Upper lobe of left lung (tissue), 6 donors: ENCODE data around the gene PFN1. TPM values are rescaled to one million over a fixed set of nuclear protein-coding genes. Genes with fewer than 3 reads are reported as not detected.

Experiments
- ATAC-seq, 2 donors: fragments of 200-7000 bp; cut with Tn5 transposase; one replicate each; pipeline ENCODE4 v1.9.1; 2022; ENCODE audit warnings: mild to moderate bottlenecking in 2 of 2, moderate library complexity in 2 of 2; ENCODE audit not compliant: low FRiP score in 2 of 2
- DNase-seq, 2 donors: peaks; one replicate each; pipeline ENCODE4 v3.0.0-alpha.2; 2019 to 2020
- H3K27ac ChIP-seq, 4 donors: fragments of 200-600 bp; sonication (generic); one replicate each; pipeline ENCODE4 v1.5.1; 2016 to 2019
- H3K27me3 ChIP-seq, 4 donors: fragments of 200-600 bp; sonication (generic); one replicate each; pipeline ENCODE4 v1.5.1; 2017 to 2019
- H3K36me3 ChIP-seq, 4 donors: fragments of 200-600 bp; sonication (generic); one replicate each; pipeline ENCODE4 v1.5.1; 2016 to 2019
- H3K4me1 ChIP-seq, 4 donors: fragments of 200-600 bp; sonication (generic); one replicate each; pipeline ENCODE4 v1.5.1; 2018 to 2019
- H3K4me3 ChIP-seq, 4 donors: fragments of 200-600 bp; sonication (generic); one replicate each; pipeline ENCODE4 v1.5.1; 2017 to 2019; ENCODE audit warnings: mild to moderate bottlenecking in 2 of 4, moderate library complexity in 1 of 4
- H3K9me3 ChIP-seq, 4 donors: fragments of 200-600 bp; sonication (generic); one replicate each; pipeline ENCODE4 v1.5.1; 2018 to 2019
- CTCF ChIP-seq, 6 experiments: fragments of 450-650 bp in 4 of 6; fragments of 200-600 bp in 2 of 6; sonication (generic) in 2 of 6; IDR thresholded peaks; one replicate each; pipeline ENCODE4 v1.5.1; 2016 to 2019; ENCODE audit warnings: antibody characterized with exemption in 6 of 6
- EP300 ChIP-seq, 4 donors: sonication (generic); formaldehyde crosslinking; IDR thresholded peaks; one replicate each; pipeline ENCODE4 v1.5.1; 2017; ENCODE audit warnings: antibody characterized with exemption in 4 of 4, control low read depth in 2 of 4
- POLR2A ChIP-seq, 4 donors: fragments of 450-650 bp; IDR thresholded peaks; one replicate each; pipeline ENCODE4 v1.5.1; 2016 to 2017; ENCODE audit warnings: antibody characterized with exemption in 4 of 4, mild to moderate bottlenecking in 2 of 4
- POLR2AphosphoS5 ChIP-seq, 2 donors: sonication (generic); formaldehyde crosslinking; IDR thresholded peaks; one replicate each; pipeline ENCODE4 v1.5.1; 2017; ENCODE audit warnings: antibody characterized with exemption in 2 of 2
- WGBS, 2 donors: methylation state at CpG; one replicate each; pipeline ENCODE4 v1.1.5; 2017 to 2018; 5-methylcytosine and 5-hydroxymethylcytosine counted together
- total RNA-seq, 6 donors: library from RNA; depleted of rRNA in 4 of 6; stranded (reverse); fragments of >200 nt in 4 of 6; gene quantifications; one replicate each; pipeline versions ENCODE4 v1.1.0 to v1.2.1, GENCODE V29; 2016 to 2021
- donor health status: DM: no; HTN: no; CAD: no; lungs with moderate emphysema.
- donor health status: DM: no; HTN: yes; CAD: no; lungs with severe emphysema.

Gene PFN1
- total RNA-seq: 100 to 1,000 TPM; 403 to 814 (median 641) TPM

DNA sequence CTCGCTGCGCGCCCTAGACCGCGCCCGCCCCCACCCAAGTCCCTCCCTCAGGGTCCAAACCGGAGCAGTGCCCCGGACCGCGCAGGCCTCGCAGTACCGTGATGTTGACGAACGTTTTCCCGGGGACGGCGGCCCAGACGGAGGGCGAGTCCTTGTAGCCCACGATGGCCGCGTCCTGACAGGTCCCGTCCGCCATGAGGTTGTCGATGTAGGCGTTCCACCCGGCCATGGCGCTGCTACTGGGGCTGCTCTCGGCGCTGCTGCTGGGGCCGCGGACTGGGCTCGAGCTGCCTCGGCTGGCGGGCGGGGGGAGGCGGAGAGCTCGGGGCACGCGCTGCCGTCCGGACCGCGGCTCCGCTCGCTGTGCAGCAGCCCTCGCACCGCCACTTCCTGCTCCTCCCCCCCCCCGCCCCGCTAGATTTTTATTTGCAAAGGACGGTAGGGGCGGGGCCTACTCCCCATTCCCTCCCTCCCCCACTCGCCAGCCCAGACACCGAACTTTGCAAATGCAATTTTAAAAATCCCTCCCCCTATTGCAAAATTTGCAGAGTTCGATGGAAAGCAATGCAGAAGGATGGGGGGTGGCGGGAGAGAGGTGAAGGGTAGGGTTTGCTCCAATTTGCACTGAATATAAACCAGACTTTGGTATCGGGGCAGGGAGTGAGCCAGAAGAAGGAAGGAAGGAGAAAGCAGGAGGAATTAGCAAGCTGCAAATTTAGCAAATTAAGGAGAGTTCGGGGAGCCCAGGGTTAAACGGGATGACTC, at the start of gene PFN1:
PFN1 (minus strand) TSS at position 365 of the 765 bp plus-strand sequence; CDS start at position 229, 136 bp downstream.
- peak; percentile 85 to 91 for ATAC-seq
- TF ChIP-seq EP300 (IDR thresholded peaks at IDR 0.05): peak in 1 of 4 donors; percentile 13
- TF ChIP-seq POLR2AphosphoS5 (IDR thresholded peaks at IDR 0.05): peak; percentile 78 to 79
- peak; percentile 74 to 96 (median 84) for TF ChIP-seq POLR2A (IDR thresholded peaks at IDR 0.05)
- peak in 1 of 6 experiments; percentile 12 for TF ChIP-seq CTCF (IDR thresholded peaks at IDR 0.05)
- peak within 1 kb of the TSS; percentile 95 to 100 (median 97) for H3K4me3 ChIP-seq
- WGBS, 2 donors: 0 to 1% methylated on average over 8 to 15 of the region's 59 CpGs
- peak; percentile 94 for DNase-seq
- H3K27me3 ChIP-seq: no peaks in the 10 kb centered on the region
- peaks cover 44 to 58% (median 51%) of the 10 kb centered on the region in 4 donors for H3K4me1 ChIP-seq
- no peaks in the 10 kb centered on the region for H3K9me3 ChIP-seq
- H3K36me3 ChIP-seq: peaks cover 3 to 32% (median 25%) of the 10 kb centered on the region in 4 donors
- H3K27ac ChIP-seq: peak within 1 kb of the TSS; percentile 97 to 100 (median 98)

GRCh38 chr17:4997302-4998026, 49.1 kb upstream of the PFN1 start, which contains the start of the genes INCA1 and KIF1C:
Gene INCA1 (minus strand): TSS chr17:4997522. CDS start chr17:4994437, 3,085 bp downstream.
Gene KIF1C (plus strand): TSS chr17:4997950. CDS start chr17:5000247, 2,297 bp downstream.
- DNase-seq: peak; percentile 95 to 98
- H3K27ac ChIP-seq: peak within 1 kb of the TSS; percentile 88 to 97 (median 95)
- H3K36me3 ChIP-seq: peaks cover 2 to 20% (median 15%) of the 10 kb centered on the region in 4 donors
- H3K4me1 ChIP-seq: peaks cover 24 to 31% (median 30%) of the 10 kb centered on the region in 4 donors
- ATAC-seq: peak; percentile 97 to 98
- H3K9me3 ChIP-seq: no peaks in the 10 kb centered on the region
- peak within 1 kb of the TSS; percentile 92 to 100 (median 97) for H3K4me3 ChIP-seq
- TF ChIP-seq POLR2AphosphoS5 (IDR thresholded peaks at IDR 0.05) (peak in 1 of 2 donors; percentile 80), CTCF (IDR thresholded peaks at IDR 0.05) (peak in 4 of 6 experiments; percentile 69 to 75 (median 72)), EP300 (IDR thresholded peaks at IDR 0.05) (no peak), POLR2A (IDR thresholded peaks at IDR 0.05) (peak in 3 of 4 donors; percentile 59 to 81 (median 71))
- WGBS, 2 donors: no CpG with 5 or more reads among the region's 93 CpGs
- H3K27me3 ChIP-seq: no peaks in the 10 kb centered on the region

DNA sequence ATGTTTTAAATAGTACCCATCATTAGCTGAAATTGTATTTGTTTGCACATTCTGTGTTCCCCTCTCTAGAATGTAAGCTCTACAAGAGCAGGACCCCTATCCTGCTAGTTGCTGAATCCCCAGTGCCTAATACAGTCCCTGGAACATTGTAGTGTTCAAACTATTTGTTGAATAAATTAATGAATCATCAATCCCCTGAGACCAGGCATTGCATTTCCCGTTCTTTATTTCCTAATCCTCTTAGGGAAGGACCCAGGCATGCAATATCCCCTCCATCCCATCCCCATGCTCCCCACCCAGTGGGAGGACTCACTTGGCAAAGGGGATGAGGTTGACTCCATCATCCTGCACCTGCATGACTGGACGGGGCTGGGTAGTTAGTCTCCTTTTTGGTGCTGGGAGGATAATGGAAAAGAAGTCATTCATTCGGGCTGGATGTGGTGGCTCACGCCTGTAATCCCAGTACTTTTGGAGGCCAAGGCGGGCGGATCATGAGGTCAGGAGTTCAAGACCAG, 45.8 kb upstream of the PFN1 start:
- DNase-seq (no peak), ATAC-seq (no peak)
- no peak overlapping the region for H3K4me3 ChIP-seq
- TF ChIP-seq POLR2A (IDR thresholded peaks at IDR 0.05) (no peak), CTCF (IDR thresholded peaks at IDR 0.05) (no peak), POLR2AphosphoS5 (IDR thresholded peaks at IDR 0.05) (no peak), EP300 (IDR thresholded peaks at IDR 0.05) (no peak)
- H3K9me3 ChIP-seq: no peaks in the 10 kb centered on the region
- H3K27ac ChIP-seq: no peak overlapping the region
- WGBS, 2 donors: 89 to 97% methylated on average over 6 of the region's 6 CpGs
- H3K36me3 ChIP-seq: no peaks in the 10 kb centered on the region
- H3K4me1 ChIP-seq: peaks cover 13 to 15% (median 14%) of the 10 kb centered on the region in 4 donors
- no peaks in the 10 kb centered on the region for H3K27me3 ChIP-seq

GRCh38 chr17:4987767-4988567, 39.6 kb upstream of the PFN1 start:
- Histone ChIP-seq H3K9me3 (no peaks in the 10 kb centered on the region), H3K4me3 (peak overlapping the region; percentile 90 to 98 (median 96)), H3K36me3 (peaks cover 0 to 26% (median 11%) of the 10 kb centered on the region in 4 donors), H3K27me3 (no peaks in the 10 kb centered on the region), H3K27ac (peak overlapping the region; percentile 90 to 99 (median 95)), H3K4me1 (peaks cover 22 to 29% (median 22%) of the 10 kb centered on the region in 4 donors)
- no peak for TF ChIP-seq POLR2AphosphoS5 (IDR thresholded peaks at IDR 0.05)
- TF ChIP-seq CTCF (IDR thresholded peaks at IDR 0.05): no peak
- no peak for TF ChIP-seq EP300 (IDR thresholded peaks at IDR 0.05)
- peak in 1 of 4 donors; percentile 20 for TF ChIP-seq POLR2A (IDR thresholded peaks at IDR 0.05)
- ATAC-seq: peak in 1 of 2 donors; percentile 1
- no peak for DNase-seq
- 1 to 4% methylated on average over 18 to 26 of the region's 30 CpGs for WGBS, 2 donors
